ENCODE measurements around the gene CD209.
A peak's percentile ranks its signal among the peaks of the same experiment; 100 is the strongest.

The CD209 gene

DNA sequence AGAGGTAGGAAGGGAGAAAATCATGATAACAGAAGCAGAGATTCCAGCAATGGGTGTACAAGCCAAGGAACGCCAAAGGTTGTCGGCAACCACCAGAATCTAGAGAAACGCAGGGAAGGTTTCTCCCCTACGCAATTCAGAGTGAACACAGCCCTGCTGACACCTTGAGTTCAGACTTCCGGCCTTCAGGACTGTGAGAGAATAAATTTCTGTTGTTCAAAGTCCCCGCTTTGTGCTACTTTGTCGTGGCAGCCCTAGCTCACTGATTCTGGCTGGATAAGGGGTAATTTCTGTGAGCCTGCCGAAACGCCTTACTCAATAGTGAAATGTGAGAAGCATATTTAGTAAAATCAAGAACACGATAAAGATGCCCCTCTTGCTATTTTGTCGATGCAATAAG lies 10.1 kb downstream of the CD209 start:
- no peak for DNase-seq

DNA sequence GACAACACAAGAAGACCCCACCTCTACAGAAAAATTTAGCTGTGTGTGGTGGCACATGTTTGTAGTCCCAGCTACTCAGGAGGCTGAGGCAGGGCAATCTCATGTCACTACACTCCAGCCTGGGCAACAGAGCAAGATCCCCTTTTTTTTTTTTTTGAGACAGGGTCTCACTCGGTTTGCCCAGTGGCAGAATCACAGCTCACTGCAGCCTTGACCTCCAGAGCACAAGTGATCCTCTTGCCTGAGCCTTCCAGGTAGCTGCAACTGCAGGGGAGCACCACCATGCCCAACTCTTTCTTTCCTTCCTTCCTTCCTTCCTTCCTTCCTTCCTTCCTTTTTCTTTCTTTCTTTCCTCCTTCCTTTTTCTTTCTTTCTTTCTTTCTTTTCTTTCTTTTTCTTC lies 11.2 kb downstream of the CD209 start:
- DNase-seq, result no peak

DNA sequence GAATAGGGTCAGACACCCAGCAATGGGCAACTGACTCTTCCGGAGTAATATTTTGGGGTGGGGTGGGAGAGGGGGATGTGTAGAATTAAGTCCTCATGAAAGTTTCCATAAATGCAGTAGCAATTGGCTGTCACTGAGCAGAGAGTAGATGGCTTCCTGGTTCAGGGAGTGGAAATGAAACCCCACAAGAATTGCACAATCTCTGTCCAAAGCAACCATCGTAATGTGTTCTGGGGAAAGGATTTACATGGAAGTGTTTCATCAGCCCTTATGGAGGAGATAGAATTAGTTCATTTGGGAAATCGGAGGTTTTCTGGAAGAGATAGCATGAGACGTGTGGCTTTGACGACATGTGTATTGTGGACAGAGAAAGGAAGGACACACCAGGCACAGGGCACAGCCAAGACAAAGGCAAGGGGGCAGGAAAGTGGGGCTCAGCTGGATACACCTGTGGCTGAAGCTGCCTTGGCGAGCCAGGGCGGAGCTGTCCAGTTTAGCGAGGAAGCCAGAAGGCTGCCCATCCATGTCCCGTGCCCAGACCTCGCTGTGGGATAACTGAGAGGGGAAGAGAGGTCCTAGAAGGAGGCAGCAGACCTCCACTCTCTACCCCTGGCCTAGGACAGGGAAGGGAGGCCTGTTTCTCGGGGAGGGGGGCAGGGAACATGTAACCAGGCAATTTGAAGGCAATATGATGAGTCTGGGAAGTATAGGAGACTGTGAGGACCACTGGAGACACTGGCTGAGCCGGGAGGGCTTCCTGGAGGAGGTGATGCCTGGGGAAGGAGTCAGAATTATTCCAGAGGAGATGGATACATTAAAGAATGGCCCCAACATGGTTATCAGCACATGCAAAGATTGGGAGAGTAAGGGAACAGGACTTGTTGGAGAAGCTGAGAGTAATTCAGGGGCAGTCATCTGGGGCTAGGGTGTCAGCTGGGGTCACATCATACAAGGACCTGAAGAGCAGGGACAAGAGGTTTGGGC lies 12.8 kb downstream of the CD209 start:
- DNase-seq, result peak; percentile 75 to 90 (median 82)

DNA sequence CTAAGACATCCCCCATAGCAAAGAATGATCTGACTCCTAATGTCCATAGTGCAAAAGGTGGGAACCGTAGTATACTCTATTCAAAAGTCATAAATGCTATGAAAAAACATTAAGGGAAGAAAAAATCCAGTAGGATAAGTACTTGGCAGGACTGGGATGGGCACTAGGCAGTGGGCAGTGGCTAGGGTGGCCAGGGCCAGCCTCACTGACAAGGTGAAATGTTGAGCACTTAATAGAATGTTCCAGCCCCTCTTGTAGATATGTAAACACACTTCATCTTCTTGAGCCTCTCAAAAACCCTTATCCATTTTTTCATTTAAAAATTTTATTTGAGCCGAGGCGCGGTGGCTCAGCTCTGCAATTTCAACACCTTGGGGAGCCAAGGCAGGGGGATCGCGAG lies 14.0 kb downstream of the CD209 start:
- DNase-seq, result no peak

- DNase-seq, result no peak
Observed at GRCh38 chr19:7732045-7732444, 15.3 kb downstream of the CD209 start, which contains the start of gene CLEC4G. Gene CLEC4G (minus strand): TSS chr19:7732110. CDS start chr19:7732102, 8 bp downstream.

DNA sequence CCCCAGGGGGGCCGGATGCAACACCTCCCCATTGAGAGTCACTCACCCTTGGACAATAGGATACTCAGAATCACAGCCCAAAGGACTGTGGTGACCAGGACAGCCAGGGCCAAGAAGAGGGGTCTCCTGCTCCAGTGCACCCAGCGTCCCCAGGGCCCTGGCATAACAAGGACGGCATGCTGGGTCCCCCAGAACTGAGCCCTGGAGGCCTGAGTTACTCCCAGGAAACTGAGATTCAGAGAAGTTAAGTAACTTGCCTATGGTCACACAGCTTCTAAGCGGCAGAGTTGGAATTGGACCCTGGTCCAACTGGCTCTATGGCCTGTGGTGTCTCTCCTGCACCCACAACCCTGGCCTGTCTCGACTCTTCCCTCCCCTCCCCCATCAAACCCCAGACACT lies 15.7 kb downstream of the CD209 start:
- DNase-seq, result no peak

DNA sequence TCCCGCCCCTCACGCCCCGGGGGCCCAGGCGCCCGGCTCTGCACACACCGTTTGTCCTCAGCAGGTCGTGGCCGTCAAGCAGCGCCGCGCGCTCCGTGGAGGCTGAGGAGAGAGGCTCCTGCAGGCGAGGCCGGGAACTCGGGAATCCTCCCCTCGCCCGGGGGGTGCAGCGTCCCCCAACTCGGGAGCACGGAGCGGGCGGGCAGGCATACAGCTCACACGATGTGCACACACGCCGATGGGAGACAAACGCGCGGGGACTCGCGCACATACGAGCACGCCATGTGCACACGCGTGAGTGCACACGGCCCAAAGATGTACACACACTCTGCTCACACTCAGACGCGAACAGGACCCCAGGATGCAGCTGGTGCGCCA lies 16.1 kb downstream of the CD209 start:
- no peak for DNase-seq

GRCh38 chr19:7730286-7731217 lies 16.8 kb downstream of the CD209 start:
- peak in 1 of 4 experiments; percentile 34 for DNase-seq

DNA sequence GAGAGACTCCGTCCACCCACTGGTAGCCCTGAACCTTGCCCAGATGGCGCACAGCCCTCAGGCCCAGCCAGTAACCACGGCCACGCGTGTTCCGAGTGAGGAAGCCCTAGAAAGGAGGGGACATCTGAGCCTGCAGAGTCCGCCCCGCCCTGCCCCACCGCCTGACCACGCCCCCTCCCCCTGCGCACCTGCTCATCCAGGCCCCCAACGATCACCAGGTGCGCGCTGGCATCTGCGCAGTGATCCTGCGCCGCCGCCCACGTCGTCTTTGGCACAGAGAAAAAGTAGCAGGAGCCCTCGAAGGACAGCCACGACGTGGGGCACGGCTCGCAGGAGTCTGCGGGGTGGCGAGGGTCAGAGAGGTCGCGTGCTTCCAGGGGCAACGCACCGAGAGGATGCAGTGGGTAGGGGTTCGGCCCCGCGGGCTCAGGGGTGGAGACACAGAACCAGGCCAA lies 17.5 kb downstream of the CD209 start:
- no peak for DNase-seq

DNA sequence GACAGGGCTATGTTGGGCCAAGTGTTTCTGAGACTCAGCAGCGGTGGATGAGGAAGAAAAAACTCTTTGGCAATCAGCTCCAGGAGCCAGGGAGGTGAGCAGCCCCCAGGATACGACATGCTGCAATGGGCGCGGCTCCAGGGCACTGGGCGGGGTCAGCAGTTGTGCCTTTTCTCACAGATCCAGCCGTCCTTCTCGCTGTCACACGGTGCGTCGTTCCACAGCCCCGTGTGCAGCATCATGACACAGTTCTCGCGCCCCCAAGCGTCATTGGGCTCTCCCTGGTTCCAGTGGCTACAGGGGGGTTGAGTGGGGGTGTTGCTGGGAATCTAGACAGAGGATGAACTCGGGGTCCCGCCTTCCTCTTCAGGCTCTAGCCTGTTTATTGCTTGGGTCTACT lies 18.1 kb downstream of the CD209 start:
- peak in 2 of 4 experiments; percentile 29 to 32 for DNase-seq

- no peak for DNase-seq
Observed at GRCh38 chr19:7725791-7726190, 21.5 kb downstream of the CD209 start.

GRCh38 chr19:7722231-7722651 lies 25.1 kb downstream of the CD209 start:
- no peak for DNase-seq

DNA sequence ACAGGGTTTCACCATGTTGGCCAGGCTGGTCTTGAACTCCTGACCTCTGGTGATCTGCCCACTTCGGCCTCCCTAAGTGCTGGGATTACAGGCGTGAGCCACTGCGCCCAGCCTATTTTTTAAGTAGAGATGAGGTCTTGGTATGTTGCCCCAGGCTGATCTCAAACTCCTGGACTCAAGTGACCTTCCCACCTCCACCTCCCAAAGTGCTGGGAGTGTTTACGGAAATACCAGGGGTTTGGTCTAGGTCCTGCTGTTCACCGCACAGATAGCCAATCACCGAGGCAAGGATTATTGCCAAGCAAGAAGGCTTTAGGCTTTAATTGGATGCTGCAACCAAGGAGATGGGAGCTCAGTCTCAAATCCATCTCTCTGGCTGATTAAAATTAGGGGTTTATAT lies 27.0 kb downstream of the CD209 start:
- DNase-seq, result no peak

GRCh38 chr19:7718668-7719067 lies 28.7 kb downstream of the CD209 start:
- DNase-seq, result peak in 1 of 4 experiments; percentile 39

DNA sequence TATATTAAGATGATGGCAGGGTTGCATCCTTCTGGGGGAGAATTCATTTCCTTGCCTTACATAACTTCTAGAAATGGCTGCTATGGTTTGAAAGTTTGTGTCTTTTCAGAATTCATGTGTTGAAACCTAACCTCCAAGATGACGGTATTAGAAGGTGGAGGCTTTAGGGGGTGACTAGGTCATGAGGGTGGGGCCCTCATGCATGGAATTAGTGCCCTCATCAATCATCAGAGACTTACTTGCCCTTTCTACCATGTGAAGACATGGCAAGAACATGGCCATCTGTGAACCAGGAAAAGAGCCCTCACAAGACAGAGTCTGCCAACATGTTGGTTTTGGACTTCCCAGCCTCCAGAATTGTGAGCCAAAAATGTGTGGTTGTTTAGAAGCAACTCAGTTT lies 30.6 kb downstream of the CD209 start:
- DNase-seq, result no peak

DNA sequence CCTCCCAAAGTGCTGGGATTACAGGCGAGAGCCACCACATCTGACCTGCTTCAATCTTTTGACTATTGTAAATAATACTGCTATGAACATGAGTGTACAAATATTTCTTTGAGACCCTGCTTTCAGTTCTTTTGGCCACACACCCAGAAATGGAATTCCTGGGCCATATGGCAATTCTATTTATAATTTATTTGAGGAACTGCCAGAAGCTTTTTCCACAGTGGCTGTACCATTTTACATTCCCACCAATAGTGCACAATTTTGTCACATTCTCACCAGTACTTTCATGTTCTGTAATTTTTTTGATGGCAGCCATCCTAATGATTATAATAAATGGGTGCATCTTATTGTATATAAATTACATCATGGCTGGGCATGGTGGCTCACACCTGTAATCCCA lies 31.7 kb downstream of the CD209 start:
- peak in 1 of 4 experiments; percentile 40 for DNase-seq

- no peak for DNase-seq
Observed at GRCh38 chr19:7710616-7711015, 36.7 kb downstream of the CD209 start.

GRCh38 chr19:7709932-7710460 lies 37.3 kb downstream of the CD209 start:
- DNase-seq, result no peak

- DNase-seq, result peak; percentile 34 to 69 (median 60)
Observed at GRCh38 chr19:7706955-7707456, 40.3 kb downstream of the CD209 start.

DNA sequence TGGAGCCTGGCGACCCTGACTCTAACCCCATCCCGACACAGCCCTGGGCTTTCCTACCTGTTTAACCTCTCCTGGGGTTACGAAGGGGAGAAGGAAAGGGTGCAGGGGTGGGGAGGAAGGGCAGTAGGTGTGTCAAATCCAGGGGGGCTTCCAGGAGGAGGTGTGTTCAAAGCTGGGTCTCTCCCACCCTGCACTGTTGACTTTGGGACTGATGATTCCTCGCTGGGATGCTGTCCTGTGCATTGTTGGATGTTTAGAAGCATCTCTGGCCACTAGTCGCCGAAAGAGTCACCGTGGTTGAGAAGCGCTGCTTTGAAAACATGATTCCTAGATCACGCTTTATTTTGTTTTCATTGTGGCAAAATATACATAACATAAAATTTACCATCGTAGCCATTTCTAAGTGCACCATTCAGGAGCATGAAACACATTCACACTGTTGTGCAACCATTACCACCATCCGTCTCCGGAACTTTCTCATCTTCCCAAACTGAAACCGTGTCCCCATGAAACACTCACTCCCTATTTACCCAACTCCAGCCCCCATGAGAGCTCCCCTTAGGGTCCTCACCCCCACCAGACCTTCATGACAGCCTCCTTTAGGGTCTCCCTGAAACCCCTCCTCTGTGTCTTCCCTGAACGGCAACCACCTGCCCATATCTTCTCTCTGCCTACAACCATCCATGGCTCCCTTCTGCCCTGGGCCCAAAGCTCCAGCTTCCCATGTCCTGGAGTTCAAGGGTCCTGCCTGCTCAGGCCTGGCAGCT lies 41.0 kb downstream of the CD209 start:
- DNase-seq, result peak; percentile 11 to 66 (median 50)

DNA sequence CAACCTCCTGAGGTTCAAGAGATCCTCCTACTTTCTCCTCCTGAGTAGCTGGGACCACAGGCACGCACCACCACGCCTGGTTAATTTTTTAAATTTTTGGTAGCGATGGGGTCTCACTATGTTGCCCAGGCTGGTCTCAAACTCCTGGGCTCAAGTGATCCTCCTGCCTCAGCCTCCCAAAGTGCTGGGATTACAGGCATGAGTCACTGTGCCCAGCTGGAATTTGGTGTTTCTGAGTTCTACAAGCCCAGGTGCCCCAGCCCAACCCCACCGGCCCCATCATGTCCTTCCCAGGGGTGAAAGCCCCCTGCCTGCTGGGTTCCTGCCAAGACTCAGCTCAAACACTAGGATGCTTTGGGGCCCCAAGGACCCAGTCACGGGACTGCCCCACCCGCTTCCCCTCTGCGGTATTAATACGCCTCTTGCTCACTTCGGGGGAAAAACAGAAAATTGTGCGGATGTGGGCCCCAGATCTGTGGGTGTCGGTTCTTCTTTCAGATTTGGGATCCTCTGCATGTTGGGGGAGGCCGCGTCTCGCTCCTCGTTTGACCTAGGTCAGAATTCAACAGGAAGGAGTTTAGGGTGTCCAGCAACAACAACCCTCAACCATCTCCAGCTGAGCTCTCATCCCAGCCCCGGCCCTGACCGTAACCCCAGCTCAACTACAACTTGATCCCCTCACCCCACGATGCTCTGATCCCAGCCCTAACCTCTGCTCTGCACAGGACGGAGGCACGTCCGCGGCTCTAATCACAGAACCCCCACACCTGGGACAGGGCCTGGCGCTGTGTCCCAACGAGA lies 41.7 kb downstream of the CD209 start:
- peak; percentile 89 to 94 (median 93) for DNase-seq

All from suppressor macrophage (primary cell).